Glomerular endothelial cell (primary cell): ENCODE results near the gene DHRS1. TPM values are rescaled to one million over a fixed set of nuclear protein-coding genes. Genes with fewer than 3 reads are reported as not detected.

Experiments used
- DNase-seq: peaks from one replicate; pipeline ENCODE4 v3.0.0-alpha.2; 2011; ENCODE audit warnings: low read depth, low spot score; ENCODE audit errors: extremely low read depth
- total RNA-seq: library from RNA; depleted of rRNA; stranded (reverse); fragments of >200 nt; gene quantifications from 2 replicates; pipeline ENCODE4 v1.2.3, GENCODE V29; 2015

The DHRS1 gene
- total RNA-seq, 1 donor from 2014 or later, result 36.1 TPM

DNA sequence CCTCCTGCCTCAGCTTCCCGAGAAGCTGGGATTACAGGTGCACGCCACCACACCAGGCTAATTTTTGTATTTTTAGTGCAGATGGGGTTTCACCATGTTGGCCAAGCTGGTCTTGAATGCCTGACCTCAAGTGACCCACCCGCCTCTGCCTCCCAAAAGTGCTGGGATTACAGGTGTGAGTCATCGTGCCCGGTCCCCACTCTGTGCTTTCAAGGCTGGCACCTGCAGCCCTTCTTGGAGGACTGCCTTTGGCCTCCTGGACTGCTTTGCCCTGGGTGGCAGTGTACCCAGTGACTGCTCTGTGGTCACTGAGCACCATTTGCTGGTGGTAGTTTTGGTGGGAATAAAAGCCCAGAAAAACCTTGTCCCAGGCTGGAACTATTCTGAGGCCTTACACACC, 12.6 kb downstream of the DHRS1 start:
- DNase-seq, result no peak

DNA sequence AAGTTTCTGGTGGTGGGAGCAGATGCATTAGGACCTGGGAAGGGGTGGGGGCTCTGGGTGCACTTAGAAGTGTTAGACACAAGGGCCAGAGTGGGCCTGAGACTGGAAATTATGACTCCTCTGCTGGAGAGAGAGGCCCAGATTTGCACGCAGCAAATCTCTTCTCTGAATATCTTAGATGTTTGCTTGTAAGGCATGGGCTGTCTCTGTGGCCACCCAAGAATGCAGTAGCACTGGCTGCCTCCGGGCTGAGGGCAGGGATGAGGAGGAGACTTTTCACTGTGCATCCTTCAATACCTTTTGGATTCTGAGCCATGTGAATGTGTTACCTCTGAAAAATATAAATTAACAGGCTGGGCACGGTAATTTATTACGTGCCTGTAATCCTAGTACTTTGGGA, 14.2 kb downstream of the DHRS1 start:
- no peak for DNase-seq

DNA sequence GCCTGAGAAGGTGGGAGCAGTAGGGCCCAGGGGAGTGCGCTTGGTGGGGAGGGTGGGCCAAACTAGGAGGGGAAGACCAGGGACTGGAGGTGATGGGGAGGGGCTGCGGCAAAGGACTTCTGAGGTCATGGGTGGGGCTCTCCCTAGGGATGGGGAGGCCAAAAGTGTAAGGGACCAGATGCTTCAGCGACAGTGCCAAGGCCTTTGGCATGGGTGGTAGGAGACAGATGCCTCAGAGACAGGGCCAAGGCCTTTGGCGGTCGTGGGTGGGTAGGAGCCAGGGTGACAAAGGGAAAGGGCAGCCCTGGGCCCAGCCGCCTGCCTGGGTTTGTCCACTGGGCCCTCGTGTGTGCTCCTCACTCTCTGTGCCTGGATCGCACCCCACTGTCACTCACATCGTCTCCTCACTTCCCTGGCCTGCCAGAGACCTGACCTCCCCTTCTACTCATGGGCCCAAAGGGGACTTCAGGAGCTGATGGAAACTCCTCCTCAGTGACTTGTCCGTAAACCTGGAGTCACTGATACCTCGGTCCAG, 15.0 kb downstream of the DHRS1 start:
- no peak for DNase-seq

DNA sequence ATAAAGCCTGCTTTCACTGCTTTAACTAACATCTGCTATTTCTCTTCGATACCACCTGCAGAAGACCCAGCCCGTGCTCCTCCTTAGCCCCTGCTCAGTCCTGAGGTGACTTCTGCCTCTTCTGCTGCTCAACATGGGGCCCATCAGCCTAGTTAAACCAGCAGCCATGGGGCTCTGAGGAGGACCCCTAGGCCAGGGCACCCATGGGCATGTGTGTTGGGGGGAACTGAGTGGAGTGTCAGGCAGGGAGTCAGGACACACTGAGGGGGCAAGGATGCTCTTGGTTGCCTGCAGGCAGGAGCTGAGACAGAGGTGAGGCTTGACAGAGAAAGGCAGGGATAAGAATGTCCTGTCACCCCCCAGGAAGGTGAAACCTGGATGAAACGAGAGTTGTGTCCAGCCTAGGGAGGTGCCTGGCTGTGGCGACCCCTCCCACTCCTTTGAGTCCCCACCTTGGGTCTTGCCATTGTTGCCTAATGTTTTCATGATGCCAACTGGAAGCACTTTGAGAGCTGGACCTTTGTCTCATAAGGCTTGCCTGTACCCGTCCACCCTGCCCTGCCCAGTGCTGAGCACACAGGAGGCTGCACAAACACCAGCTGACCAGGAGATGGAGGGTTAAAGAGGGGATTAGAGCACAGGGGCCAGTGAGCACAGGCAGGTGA, 15.7 kb downstream of the DHRS1 start:
- DNase-seq, result no peak

DNA sequence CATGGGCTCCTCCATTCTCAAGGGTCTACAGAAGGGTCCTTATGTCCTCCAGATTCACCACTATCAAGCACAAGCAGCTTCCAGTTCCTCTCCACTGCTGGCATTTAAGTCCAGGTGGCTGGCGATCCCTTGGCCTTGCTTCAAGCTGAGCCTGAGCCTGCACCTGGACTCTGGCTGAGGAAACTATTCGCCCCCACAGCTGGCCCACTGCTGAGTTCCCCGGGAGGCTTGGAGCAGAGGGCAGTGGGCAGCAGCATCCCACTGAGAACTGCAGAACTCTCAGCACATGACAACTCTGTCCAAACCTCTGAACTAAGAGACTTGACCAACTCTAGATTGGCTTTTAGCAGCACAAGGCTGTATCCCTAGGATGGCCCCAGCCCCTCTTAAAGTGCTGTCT, 16.8 kb downstream of the DHRS1 start:
- no peak for DNase-seq

DNA sequence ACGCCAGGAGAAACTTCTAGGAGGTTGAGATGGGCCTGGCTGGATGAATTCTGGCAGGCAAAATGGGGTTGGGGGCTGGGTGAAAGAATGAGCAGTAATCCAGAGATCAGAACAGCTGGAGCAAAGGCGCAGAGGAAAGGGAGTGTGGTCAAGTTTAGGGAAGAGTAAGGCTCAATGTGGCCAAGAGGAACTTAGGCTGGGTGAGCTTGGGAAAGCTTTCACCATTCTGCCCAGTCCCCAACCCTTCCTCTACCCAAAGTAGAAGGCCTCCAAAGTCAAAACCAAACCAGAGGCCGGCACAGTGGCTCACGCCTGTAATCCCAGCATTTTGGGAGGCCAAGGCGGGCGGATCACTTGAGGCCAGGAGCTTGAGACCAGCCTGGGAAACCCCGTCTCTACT, 17.9 kb downstream of the DHRS1 start:
- no peak for DNase-seq

DNA sequence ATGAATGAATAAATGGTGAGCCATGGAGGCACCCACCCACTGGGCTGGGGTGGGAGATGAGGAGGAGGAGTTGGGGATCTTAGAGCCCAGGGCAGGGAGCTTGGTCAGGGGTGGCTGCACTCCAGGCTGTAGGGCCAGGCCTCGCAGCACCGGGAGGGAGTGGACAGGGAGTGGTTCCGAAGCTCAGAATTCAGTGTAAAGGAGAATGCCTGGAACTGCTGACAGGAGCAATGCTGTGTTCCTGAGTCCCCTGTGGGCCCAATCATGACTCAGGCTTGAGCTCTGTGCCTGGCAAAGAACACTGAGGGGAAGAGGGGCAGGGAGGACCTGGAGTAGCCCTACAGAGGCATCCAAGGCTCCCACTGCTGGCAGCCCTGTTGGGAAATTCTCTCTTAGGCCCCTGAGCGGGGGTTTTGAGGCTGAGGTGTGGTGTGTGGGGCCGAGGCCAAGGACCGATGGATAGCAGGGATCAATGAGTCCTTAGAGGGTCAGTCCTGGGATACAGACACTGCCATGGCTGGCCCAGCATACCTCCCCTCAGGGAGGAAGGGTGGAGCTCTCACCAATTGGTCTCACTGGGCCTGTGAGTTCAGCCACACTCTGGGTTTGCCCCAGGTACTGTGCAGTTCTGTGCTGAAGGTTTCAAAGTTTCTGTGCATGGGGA, 18.7 kb downstream of the DHRS1 start:
- DNase-seq, result no peak

DNA sequence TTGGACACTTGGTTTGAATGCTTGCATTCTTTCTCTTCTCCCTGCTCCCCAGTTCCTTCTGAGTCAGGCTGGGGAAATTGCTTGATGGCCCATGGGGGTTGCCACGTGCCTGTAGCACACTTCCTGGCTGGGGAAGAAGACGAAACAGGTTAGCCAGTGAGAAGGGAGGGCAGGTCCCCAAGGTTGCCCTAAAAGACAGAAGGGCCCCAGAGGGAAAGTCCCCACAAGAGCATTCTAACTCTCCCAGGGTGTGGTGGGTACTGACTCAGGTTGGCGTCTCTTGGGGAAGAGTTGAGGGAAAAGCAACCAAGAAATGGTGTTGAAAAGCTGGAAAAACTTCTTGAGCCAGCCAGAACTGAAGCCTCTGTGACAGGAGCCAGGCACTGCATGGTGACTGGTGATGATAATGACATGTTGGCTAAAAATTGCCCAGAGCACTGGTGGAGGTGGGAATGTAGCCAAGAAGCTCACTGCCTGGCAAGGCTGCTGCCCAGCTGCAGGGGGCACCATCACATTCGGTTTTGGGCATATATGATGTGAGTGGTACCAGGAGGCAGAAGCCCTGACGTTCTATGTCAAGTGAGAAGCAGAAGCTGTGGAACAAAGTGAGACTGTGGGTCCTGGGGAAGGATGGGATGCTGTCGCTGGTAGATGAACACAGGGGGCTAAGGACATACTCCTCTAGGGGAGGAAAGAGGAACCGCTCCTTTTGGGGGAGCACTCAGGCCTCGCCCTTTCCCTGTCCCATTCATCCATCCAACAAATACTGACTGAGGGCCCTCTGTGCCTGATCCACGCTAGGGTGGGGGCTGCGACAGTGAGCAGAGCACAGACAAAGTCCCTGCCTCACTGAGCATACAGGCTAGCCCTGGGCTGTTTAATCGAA, 20.0 kb downstream of the DHRS1 start:
- DNase-seq, result no peak

DNA sequence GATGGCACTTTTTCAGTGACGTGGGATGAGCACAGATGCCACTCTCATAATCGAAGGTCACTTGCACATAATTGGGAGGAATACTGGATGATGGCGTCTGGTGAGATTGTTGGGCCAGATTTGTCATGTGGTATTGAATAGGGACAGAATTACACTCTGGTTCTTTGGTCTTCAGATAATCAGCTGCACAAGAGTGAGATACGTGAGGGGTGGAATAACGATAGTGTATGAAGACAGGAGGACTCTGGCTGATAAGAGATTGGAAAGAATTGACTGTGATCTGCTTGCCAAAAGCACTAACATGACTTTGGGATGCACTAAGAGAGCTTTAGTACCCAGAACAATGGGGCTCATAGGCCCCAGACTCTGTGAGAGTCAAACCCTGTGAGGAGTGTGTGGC, 21.2 kb downstream of the DHRS1 start:
- no peak for DNase-seq

DNA sequence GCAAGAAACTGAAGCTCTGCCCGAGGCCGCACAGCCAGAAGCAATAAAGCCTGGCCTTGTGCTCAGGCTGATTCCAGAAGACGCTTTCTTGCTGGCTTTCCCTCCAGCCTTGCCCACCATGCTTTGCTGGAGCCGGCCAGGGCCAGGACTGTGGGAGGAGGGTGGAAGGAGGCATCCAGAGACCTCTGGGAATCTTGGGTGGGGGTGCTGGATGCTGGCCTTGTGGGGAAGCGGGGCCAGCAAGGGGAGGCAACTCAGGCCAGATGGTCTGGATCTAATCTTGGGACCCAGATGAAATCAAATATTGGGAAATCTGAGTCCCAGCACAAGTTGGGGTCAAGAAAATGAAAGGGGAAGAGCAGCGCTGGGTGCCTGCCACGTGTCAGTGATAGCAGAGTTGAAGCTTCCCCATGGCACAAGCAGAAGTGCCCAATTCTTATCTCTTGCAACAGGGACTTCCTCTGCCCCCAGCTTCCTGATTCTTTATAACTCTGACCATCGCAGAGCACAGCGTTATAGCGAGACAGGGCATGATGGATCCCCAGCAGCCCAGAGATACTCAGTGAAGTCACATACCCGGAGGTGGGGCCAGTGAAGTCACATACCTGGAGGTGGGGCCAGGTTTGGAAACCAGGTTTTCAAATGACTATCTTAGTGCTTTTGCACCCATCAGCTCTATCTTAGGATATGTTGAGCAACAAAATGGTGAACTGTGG, 21.8 kb downstream of the DHRS1 start:
- DNase-seq, result no peak

DNA sequence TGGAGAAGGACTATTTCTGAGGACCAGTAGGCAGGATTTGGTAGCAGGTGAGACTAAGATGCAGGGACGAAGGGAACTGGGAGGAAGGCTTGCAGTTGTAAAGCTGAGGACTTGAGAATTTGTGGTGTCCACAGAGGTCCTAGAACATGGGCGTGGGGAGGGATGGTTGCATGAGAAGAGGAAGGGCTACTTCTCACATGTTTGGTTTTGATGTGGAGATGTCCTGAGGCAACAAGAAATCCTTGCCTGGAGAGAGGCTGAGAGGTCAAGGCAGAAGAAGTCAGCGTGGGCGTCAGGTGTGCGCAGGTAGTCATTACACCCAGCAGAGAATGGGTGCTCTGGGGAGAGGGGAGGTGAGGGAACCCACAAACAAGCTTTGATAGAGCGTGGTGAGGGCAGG, 22.5 kb downstream of the DHRS1 start:
- DNase-seq, result no peak

DNA sequence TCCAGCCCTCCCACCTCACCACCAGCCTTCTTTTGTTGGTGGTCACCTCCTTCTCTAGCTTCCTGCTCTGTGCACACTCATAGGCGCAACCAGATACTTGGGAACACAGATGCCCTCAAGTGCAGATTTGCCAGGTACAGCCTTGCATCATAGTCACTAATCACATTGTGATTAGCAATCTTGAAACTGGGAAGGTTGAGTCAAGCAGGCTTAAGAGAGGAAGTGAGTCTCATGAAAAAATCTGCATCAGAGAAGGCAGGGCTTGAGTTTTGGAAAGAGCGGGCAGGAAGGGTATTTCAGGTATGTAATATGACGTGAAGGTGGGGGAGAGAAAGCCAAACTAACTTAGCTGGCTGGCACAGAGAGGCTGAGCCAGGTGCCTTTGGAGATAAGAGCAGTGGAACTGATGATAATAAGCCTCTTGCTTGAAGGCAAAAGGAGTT, 25.5 kb downstream of the DHRS1 start:
- DNase-seq, result no peak

DNA sequence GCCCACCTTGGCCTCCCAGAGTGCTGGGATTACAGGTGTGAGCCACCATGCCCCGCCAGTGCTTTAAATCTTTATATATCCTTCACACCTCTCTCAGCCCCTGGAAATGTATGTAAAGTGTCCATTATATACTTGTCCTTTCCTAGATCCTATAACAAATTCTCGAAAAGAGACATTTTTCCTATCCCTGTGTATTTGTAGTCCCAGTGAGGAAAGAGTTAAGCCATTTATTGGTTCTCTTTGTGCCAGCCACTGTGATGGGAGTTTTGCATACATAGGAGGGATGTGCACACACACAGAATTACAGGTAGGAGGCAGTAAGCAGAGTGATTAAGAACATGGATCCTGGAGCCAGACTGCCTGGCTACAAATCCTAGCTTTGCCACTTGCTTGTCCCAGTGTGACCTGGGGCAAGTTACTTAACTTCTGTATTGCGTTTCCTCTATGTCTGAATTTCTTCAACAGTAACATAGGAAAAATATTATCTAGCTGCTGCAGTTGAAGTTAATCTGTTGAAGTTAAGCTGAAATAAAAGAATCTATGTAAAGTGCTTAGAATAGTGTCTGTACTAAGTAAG, 26.1 kb downstream of the DHRS1 start:
- no peak for DNase-seq

DNA sequence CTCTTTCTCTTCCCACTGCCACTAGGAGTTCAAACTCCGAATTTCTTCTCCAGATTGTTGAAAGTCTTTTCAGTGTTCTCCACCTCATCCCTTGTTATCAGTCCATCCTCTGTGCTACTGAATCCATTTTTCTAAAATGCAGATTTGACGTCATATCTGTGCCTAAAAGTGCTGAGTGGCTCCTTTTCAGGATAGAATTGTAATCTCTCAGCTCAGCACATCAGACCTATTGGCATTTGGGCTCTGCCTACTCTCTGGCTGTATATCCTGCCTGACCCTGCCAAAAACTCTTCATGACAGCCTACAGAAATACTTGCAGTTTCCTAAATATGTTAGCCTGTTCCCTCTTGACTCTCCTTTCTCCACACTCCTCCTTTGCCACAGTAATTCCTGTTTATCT, 27.1 kb downstream of the DHRS1 start:
- DNase-seq, result no peak

DNA sequence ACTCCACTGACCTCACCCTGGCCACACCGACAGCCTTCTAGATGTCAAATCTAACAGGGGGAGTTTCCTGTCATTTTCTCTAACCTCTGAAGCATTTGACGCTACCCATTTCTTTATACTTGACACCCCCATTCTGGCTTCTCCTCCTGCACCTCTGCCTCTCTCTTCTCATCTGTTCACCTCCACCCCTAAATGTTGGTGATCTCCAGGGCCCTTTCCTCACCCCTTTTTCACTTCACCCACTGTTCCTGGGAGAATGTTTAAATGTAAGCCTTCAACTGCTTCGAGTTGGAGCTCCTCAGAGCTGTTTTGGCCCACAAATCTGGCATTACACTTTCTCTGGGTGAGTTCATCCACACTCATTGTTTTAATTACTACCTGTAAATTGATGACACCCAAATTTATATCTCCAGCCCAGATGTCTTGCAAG, 27.7 kb downstream of the DHRS1 start:
- DNase-seq, result no peak

DNA sequence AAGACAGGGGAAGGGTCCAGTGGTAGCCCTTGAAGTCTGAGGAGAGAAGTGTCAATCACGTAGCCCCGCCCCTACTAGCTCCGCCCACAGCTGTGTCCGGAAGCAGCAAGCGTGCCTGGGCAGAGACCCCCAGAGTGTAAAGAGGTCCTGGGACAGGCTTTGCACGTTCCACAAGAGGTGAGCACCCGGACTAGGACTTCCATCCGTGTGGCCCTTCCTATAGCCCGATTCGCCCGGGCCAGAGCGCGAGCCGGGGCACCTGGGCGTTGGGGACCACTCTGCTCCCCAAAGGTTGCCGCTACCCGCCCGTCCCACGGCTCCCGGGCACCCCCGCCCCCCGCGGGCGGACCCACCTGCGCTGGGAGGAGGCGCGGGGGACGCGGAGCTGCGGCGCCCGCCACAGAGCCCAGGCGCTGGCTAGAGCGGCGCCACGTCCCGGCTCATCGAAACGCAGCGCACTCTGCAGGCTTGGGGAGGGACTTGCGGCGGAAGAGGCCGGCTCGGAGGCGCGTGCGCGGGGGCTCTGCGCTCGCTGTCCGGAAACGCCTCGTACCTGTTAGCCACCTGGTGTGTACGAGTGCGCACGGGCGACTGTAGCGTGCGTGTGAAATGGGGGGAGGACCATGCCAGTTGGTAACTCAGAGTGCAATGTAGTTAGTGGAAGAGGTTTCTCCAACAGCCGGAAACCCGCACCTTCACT, 28.3 kb downstream of the DHRS1 start, which contains the start of gene RABGGTA:
TSS of gene RABGGTA (minus strand) at position 464 of the 700 bp plus-strand sequence. CDS start 482 bp downstream, outside the sequence.
- no peak for DNase-seq

DNA sequence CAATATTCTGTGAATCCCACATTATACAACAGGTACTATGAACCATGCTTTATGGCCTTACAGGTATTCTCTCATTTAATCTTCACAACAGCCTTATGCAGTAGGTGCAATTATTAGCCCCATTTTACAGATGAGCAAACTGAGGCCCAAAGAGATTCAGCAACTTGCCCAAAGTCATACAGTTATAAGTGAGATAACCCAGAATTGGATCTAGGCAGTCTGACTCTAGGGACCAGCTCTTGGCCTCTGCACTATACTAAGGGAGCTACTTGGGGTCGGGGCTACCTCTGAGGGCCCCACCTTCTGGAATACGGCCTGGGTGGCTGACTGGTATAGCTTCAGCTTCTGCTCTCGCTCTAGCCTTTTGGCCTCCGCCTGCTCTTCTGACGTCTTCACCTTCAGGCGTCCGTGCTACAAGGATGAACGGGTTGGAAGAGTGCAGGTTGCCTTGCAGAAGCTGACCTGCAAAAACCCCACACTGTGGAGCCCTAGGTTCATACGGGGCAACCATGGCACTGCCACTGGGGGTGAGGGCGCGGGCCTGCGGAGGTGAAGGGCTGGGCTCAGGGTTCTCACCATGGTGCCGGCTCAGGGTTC, 28.9 kb downstream of the DHRS1 start:
- no peak for DNase-seq

DNA sequence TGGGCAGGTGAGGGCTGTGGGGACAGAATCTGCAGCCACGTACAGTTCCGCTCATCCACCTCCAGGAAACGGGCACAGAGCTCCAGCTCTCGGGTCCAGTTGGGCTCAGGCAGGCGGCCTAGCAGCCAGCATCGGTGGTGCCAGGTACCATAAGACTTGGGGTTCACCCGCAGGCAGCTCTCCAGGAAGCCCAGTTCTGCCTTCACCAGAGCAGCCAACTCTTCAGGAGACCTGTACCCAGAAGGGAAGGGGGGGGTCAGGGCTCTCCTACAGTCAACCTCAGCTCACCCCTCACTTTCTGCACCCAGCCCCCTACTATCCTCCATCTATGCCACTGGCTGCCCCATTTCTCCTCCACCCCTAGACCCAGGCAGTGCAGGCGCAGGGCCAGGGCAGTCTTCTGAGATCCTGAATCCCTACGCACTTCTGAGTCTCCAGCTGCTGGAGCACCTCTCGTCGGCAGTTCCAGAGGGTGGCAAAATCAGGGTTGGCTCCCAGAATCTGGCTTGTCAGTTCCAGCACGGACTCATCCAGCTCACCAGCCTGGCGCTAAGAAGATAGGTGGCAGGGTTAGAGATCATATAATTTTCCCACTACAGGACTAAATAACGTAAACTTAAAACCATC, 29.6 kb downstream of the DHRS1 start:
- no peak for DNase-seq

DNA sequence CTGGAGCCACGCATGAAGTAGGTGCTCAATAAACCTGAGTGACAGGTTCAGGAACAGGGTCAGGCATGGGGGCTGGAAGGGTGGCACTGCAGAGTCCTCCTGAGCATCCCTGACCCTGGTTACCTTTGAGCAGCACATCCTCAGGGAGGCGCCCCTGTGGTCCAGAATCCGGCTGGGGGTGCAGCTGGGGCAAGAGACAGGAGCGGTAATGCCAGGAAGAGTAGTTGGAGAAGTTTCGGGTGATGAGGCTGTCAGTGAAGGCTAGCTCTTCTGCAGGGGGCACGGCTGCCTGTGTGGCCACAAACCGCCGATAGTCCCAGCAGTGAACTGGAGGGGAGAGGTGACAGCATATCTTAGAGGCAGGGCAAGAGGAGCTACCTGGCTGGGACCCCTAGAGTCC, 30.2 kb downstream of the DHRS1 start:
- DNase-seq, result no peak
